ENCODE results near the gene QPCT. TPM values are rescaled to one million over a fixed set of nuclear protein-coding genes. Genes with fewer than 3 reads are reported as not detected.

The QPCT gene
- total RNA-seq, 1 experiment from 2014 or later = 13.6 TPM

GRCh38 chr2:37396890-37397565 lies 52.6 kb downstream of the QPCT start:
- ATAC-seq = no peak
- POLR2A ChIA-PET = interaction anchor here (0.7 to 0.8 kb wide), 2 partner anchors 133 to 1307 kb away, joined by 3 to 5 read pairs; no protein-coding TSS in a partner anchor

DNA sequence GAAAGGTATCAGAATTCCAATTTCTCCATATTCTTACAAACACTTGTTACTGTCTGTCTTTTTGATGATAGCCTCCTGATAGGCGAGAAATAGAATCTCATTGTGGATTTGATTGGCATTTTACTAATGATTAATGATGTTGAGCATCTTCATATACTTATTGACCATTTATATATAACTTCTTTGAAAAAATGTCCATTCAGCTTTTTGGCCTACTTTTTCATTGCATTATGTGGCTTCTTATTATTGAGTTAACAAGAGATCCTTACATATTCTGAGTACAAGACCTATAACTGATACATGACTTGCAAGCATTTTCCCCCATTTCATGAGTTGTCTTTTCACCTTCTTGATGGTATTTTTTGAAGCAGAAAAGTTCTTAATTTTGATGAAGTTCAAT lies 54.6 kb downstream of the QPCT start:
- H3K36me3 Mint-ChIP-seq = no peaks in the 10 kb centered on the region
- ChIA-PET CTCF (interaction anchor here (1.8 to 5.6 kb wide), 2 partner anchors 434 to 479 kb away, joined by 5 to 78 read pairs; no protein-coding TSS in a partner anchor), POLR2A (no interaction called here)
- DNase-seq (ENCODE audit: low spot score) = no peak
- TF ChIP-seq ATF1 (CRISPR knock-in tag; IDR thresholded peaks at IDR 0.05) = no peak
- TF ChIP-seq SMAD3 (CRISPR knock-in tag; IDR thresholded peaks at IDR 0.05; ENCODE audit: borderline replicate concordance) = no peak
- TF ChIP-seq, protein P1, sequence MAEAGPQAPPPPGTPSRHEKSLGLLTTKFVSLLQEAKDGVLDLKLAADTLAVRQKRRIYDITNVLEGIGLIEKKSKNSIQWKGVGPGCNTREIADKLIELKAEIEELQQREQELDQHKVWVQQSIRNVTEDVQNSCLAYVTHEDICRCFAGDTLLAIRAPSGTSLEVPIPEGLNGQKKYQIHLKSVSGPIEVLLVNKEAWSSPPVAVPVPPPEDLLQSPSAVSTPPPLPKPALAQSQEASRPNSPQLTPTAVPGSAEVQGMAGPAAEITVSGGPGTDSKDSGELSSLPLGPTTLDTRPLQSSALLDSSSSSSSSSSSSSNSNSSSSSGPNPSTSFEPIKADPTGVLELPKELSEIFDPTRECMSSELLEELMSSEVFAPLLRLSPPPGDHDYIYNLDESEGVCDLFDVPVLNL (CRISPR knock-in tag; IDR thresholded peaks at IDR 0.05; ENCODE audit: borderline replicate concordance, low read depth) = no peak
- TF ChIP-seq, protein P2, sequence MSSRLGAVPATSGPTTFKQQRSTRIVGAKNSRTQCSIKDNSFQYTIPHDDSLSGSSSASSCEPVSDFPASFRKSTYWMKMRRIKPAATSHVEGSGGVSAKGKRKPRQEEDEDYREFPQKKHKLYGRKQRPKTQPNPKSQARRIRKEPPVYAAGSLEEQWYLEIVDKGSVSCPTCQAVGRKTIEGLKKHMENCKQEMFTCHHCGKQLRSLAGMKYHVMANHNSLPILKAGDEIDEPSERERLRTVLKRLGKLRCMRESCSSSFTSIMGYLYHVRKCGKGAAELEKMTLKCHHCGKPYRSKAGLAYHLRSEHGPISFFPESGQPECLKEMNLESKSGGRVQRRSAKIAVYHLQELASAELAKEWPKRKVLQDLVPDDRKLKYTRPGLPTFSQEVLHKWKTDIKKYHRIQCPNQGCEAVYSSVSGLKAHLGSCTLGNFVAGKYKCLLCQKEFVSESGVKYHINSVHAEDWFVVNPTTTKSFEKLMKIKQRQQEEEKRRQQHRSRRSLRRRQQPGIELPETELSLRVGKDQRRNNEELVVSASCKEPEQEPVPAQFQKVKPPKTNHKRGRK (CRISPR knock-in tag; IDR thresholded peaks at IDR 0.05; ENCODE audit: borderline replicate concordance) = no peak
- H3K4me3 Mint-ChIP-seq = no peak overlapping the region
- no peak for ATAC-seq
- no peaks in the 10 kb centered on the region for H3K27me3 Mint-ChIP-seq (ENCODE audit: low read depth)
- no peaks in the 10 kb centered on the region for H3K9me3 Mint-ChIP-seq
- peaks cover 18% of the 10 kb centered on the region for H3K4me1 Mint-ChIP-seq
- H3K27ac Mint-ChIP-seq = no peak overlapping the region

More at GRCh38 chr2:37396890-37397565, 52.6 kb downstream of the QPCT start:
- Mint-ChIP-seq H3K4me1 (peaks cover 18% of the 10 kb centered on the region), H3K4me3 (no peak overlapping the region), H3K9me3 (peaks cover 8% of the 10 kb centered on the region), H3K27ac (no peak overlapping the region), H3K36me3 (no peaks in the 10 kb centered on the region), H3K27me3 (ENCODE audit: low read depth) (no peaks in the 10 kb centered on the region)
- DNase-seq (ENCODE audit: low spot score) = no peak
- TF ChIP-seq MXD4 (CRISPR knock-in tag; IDR thresholded peaks at IDR 0.05; ENCODE audit: borderline replicate concordance) = no peak
- CTCF ChIA-PET = interaction anchor here (0.6 to 5.6 kb wide), 25 partner anchors 8 to 496 kb away, joined by 3 to 78 read pairs (median 5); partner anchors contain the start of genes EIF2AK2 and QPCT

GRCh38 chr2:37400041-37400440 lies 55.6 kb downstream of the QPCT start:
- ATAC-seq (no peak), DNase-seq (ENCODE audit: low spot score) (no peak)
- CTCF ChIA-PET = interaction anchor here (1.8 to 5.6 kb wide), 2 partner anchors 433 to 478 kb away, joined by 5 to 78 read pairs; no protein-coding TSS in a partner anchor
- H3K4me3 Mint-ChIP-seq = no peak overlapping the region
- no peaks in the 10 kb centered on the region for H3K27me3 Mint-ChIP-seq (ENCODE audit: low read depth)
- H3K27ac Mint-ChIP-seq = no peak overlapping the region
- H3K9me3 Mint-ChIP-seq = no peaks in the 10 kb centered on the region
- H3K36me3 Mint-ChIP-seq = no peaks in the 10 kb centered on the region
- H3K4me1 Mint-ChIP-seq = peaks cover 18% of the 10 kb centered on the region
- POLR2A ChIA-PET = no interaction called here
- TF ChIP-seq SMAD3 (CRISPR knock-in tag; IDR thresholded peaks at IDR 0.05; ENCODE audit: borderline replicate concordance) (no peak), ZNF317 (CRISPR knock-in tag; IDR thresholded peaks at IDR 0.05; ENCODE audit: borderline replicate concordance, low read depth) (no peak), NR3C1 (CRISPR knock-in tag; conservative IDR thresholded peaks at IDR 0.05; ENCODE audit: low read depth) (no peak), NFATC4 (CRISPR knock-in tag; IDR thresholded peaks at IDR 0.05) (no peak), SOX15 (CRISPR knock-in tag; IDR thresholded peaks at IDR 0.05) (no peak), ZNF671 (CRISPR knock-in tag; IDR thresholded peaks at IDR 0.05) (no peak)
- TF ChIP-seq, protein P3, sequence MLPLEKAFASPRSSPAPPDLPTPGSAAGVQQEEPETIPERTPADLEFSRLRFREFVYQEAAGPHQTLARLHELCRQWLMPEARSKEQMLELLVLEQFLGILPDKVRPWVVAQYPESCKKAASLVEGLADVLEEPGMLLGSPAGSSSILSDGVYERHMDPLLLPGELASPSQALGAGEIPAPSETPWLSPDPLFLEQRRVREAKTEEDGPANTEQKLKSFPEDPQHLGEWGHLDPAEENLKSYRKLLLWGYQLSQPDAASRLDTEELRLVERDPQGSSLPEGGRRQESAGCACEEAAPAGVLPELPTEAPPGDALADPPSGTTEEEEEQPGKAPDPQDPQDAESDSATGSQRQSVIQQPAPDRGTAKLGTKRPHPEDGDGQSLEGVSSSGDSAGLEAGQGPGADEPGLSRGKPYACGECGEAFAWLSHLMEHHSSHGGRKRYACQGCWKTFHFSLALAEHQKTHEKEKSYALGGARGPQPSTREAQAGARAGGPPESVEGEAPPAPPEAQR (CRISPR knock-in tag; IDR thresholded peaks at IDR 0.05) = no peak
- TF ChIP-seq, protein P4, sequence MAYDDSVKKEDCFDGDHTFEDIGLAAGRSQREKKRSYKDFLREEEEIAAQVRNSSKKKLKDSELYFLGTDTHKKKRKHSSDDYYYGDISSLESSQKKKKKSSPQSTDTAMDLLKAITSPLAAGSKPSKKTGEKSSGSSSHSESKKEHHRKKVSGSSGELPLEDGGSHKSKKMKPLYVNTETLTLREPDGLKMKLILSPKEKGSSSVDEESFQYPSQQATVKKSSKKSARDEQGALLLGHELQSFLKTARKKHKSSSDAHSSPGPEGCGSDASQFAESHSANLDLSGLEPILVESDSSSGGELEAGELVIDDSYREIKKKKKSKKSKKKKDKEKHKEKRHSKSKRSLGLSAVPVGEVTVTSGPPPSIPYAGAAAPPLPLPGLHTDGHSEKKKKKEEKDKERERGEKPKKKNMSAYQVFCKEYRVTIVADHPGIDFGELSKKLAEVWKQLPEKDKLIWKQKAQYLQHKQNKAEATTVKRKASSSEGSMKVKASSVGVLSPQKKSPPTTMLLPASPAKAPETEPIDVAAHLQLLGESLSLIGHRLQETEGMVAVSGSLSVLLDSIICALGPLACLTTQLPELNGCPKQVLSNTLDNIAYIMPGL (CRISPR knock-in tag; IDR thresholded peaks at IDR 0.05) = no peak
